GM20000 (cell line): ENCODE data around the gene PEX13.
"Not testable (repeated sequence)": the region's sequence is repeated elsewhere in the genome, so short reads cannot be mapped to it uniquely, and the experiment has no call there.

Experiments used
- DNase-seq: peaks from one replicate; pipeline ENCODE4 v3.0.0; 2012; ENCODE audit warnings: low spot score
- CTCF ChIP-seq: IDR thresholded peaks from 2 replicates; pipeline ENCODE4 v1.5.1; 2012; ENCODE audit warnings: mild to moderate bottlenecking, control low read depth; ENCODE audit errors: extremely low read depth, missing control alignments

Gene PEX13

GRCh38 chr2:60977562-60977895, 40.0 kb upstream of the PEX13 start:
- DNase-seq: no peak
- TF ChIP-seq CTCF: no peak

- no peak for TF ChIP-seq CTCF
- DNase-seq: no peak
These were observed 38.3 kb upstream of the PEX13 start for GRCh38 chr2:60979231-60979630.

- DNase-seq: no peak
- no peak for TF ChIP-seq CTCF
These were observed 37.3 kb upstream of the PEX13 start for GRCh38 chr2:60980071-60980815.

- not testable (repeated sequence) for DNase-seq
These were observed 35.5 kb upstream of the PEX13 start for GRCh38 chr2:60982066-60982465.

GRCh38 chr2:60984720-60985119, 32.8 kb upstream of the PEX13 start:
- DNase-seq: no peak
- no peak for TF ChIP-seq CTCF

- no peak for TF ChIP-seq CTCF
- DNase-seq: no peak
These were observed 30.5 kb upstream of the PEX13 start for GRCh38 chr2:60987041-60987440.

- not testable (repeated sequence) for DNase-seq
These were observed 29.9 kb upstream of the PEX13 start for GRCh38 chr2:60987656-60988055.

- DNase-seq: no peak
- TF ChIP-seq CTCF: no peak
These were observed 28.3 kb upstream of the PEX13 start for GRCh38 chr2:60989259-60989658.
